DND-41 (cell line): ENCODE results near the gene TEKT3.

Experiments
- ATAC-seq: fragments of 200-7000 bp; cut with Tn5 transposase; 3 replicates; pipeline ENCODE4 v1.9.1; 2021; ENCODE audit warnings: low read depth; ENCODE audit not compliant: insufficient read depth
- DNase-seq: peaks from one replicate; pipeline ENCODE4 v3.0.0-alpha.2; 2020
- H2AFZ ChIP-seq: 2 replicates; pipeline ENCODE4 v1.6.0; 2012; ENCODE audit warnings: low read depth, low read length
- H3K27ac ChIP-seq: 2 replicates; pipeline ENCODE4 v1.5.1; 2012; ENCODE audit warnings: low read length, inconsistent platforms
- H3K27me3 ChIP-seq: fragments of 200-600 bp; sonication (generic); 2 replicates; pipeline ENCODE4 v1.6.0; 2012; ENCODE audit warnings: low read length, mild to moderate bottlenecking, inconsistent platforms; ENCODE audit not compliant: insufficient read depth, poor library complexity
- H3K36me3 ChIP-seq: 2 replicates; pipeline ENCODE4 v1.5.1; 2012; ENCODE audit warnings: low read length, inconsistent platforms; ENCODE audit not compliant: insufficient read depth
- H3K4me1 ChIP-seq: 2 replicates; pipeline ENCODE4 v1.5.1; 2012; ENCODE audit warnings: mild to moderate bottlenecking, low read length; ENCODE audit not compliant: insufficient read depth
- H3K4me2 ChIP-seq: 2 replicates; pipeline ENCODE4 v1.6.0; 2012; ENCODE audit warnings: mild to moderate bottlenecking, moderate library complexity, low read length, inconsistent platforms; ENCODE audit not compliant: insufficient read depth
- H3K4me3 ChIP-seq, 2 experiments: fragments of 200-600 bp in 1 of 2; shearing (Covaris generic) in 1 of 2; 2 replicates each; pipeline ENCODE4 v1.5.1; 2012 to 2016; ENCODE audit warnings: inconsistent platforms in 2 of 2, low read length in 2 of 2, mild to moderate bottlenecking in 2 of 2, low read depth in 1 of 2, moderate library complexity in 1 of 2
- H3K79me2 ChIP-seq: 2 replicates; pipeline ENCODE4 v1.6.0; 2012; ENCODE audit warnings: low read length, inconsistent platforms; ENCODE audit not compliant: insufficient read depth
- H3K9ac ChIP-seq: 2 replicates; pipeline ENCODE4 v1.6.0; 2012; ENCODE audit warnings: low read depth, mild to moderate bottlenecking, inconsistent platforms, low read length, moderate library complexity
- H3K9me3 ChIP-seq: 2 replicates; pipeline ENCODE4 v1.5.1; 2012; ENCODE audit warnings: low read length, moderate library complexity, mild to moderate bottlenecking, inconsistent platforms; ENCODE audit not compliant: insufficient read depth, severe bottlenecking
- H4K20me1 ChIP-seq: 2 replicates; pipeline ENCODE4 v1.6.0; 2012; ENCODE audit warnings: low read length; ENCODE audit not compliant: insufficient read depth
- CTCF ChIP-seq: IDR thresholded peaks from 2 replicates; pipeline ENCODE4 v1.5.1; 2012; ENCODE audit warnings: borderline replicate concordance, low read length, moderate library complexity, mild to moderate bottlenecking; ENCODE audit not compliant: poor library complexity, severe bottlenecking; ENCODE audit errors: extremely low read depth
- EZH2 ChIP-seq: IDR thresholded peaks from 3 replicates; pipeline ENCODE4 v1.6.1; 2012; ENCODE audit warnings: borderline replicate concordance, low read depth, mild to moderate bottlenecking, moderate library complexity, low read length, inconsistent platforms; ENCODE audit not compliant: severe bottlenecking

TEKT3 gene

GRCh38 chr17:15287538-15288267 is 53.7 kb downstream of the TEKT3 start:
- Histone ChIP-seq H4K20me1 (no peaks in the 10 kb centered on the region), H3K27ac (no peak overlapping the region), H3K9me3 (no peaks in the 10 kb centered on the region), H2AFZ (no peak overlapping the region), H3K4me1 (no peaks in the 10 kb centered on the region), H3K4me3 (no peak overlapping the region), H3K9ac (no peak overlapping the region), H3K27me3 (peaks cover 9% of the 10 kb centered on the region), H3K36me3 (no peaks in the 10 kb centered on the region), H3K79me2 (no peaks in the 10 kb centered on the region), H3K4me2 (no peak overlapping the region)
- ATAC-seq (no peak), DNase-seq (no peak)
- no peak for TF ChIP-seq EZH2
- TF ChIP-seq CTCF = no peak

- H3K9ac ChIP-seq = no peak overlapping the region
- no peak overlapping the region for H2AFZ ChIP-seq
- ATAC-seq (no peak), DNase-seq (no peak)
- no peaks in the 10 kb centered on the region for H3K36me3 ChIP-seq
- no peaks in the 10 kb centered on the region for H3K79me2 ChIP-seq
- H3K9me3 ChIP-seq = no peaks in the 10 kb centered on the region
- H3K4me2 ChIP-seq = no peak overlapping the region
- peaks cover 9% of the 10 kb centered on the region for H3K27me3 ChIP-seq
- no peaks in the 10 kb centered on the region for H4K20me1 ChIP-seq
- H3K4me1 ChIP-seq = no peaks in the 10 kb centered on the region
- H3K27ac ChIP-seq = no peak overlapping the region
- no peak for TF ChIP-seq CTCF
- TF ChIP-seq EZH2 = no peak
- no peak overlapping the region for H3K4me3 ChIP-seq
These were observed 55.9 kb downstream of the TEKT3 start for GRCh38 chr17:15285466-15285865.

- Histone ChIP-seq H3K27me3 (peaks cover 9% of the 10 kb centered on the region), H2AFZ (no peak overlapping the region), H4K20me1 (no peaks in the 10 kb centered on the region), H3K4me3 (no peak overlapping the region), H3K27ac (no peak overlapping the region), H3K9ac (no peak overlapping the region), H3K9me3 (no peaks in the 10 kb centered on the region), H3K4me1 (no peaks in the 10 kb centered on the region), H3K36me3 (no peaks in the 10 kb centered on the region), H3K4me2 (no peak overlapping the region), H3K79me2 (no peaks in the 10 kb centered on the region)
- ATAC-seq = no peak
- TF ChIP-seq CTCF (no peak), EZH2 (no peak)
- no peak for DNase-seq
These were observed 56.9 kb downstream of the TEKT3 start for GRCh38 chr17:15284537-15284936.
